Measurements from ENCODE around the gene ADAMTS12.

ADAMTS12 gene

GRCh38 chr5:33733225-33733624 lies 158.6 kb downstream of the ADAMTS12 start:
- no peak overlapping the region for H3K27ac ChIP-seq
- TF ChIP-seq CTCF (conservative IDR thresholded peaks at IDR 0.05) (no peak), ZFX (IDR thresholded peaks at IDR 0.05) (no peak)

- no peak overlapping the region for H3K27ac ChIP-seq
- TF ChIP-seq ZFX (IDR thresholded peaks at IDR 0.05) (no peak), CTCF (conservative IDR thresholded peaks at IDR 0.05) (no peak)
Observed at GRCh38 chr5:33726422-33727165, 165.2 kb downstream of the ADAMTS12 start.

GRCh38 chr5:33725806-33726205 lies 166.0 kb downstream of the ADAMTS12 start:
- no peak for TF ChIP-seq ZFX (IDR thresholded peaks at IDR 0.05)
- no peak for TF ChIP-seq CTCF (conservative IDR thresholded peaks at IDR 0.05)
- no peak overlapping the region for H3K27ac ChIP-seq

GRCh38 chr5:33721491-33722200 lies 170.1 kb downstream of the ADAMTS12 start:
- peak overlapping the region; percentile 49; the same call in 1 of the 2 replicates for H3K27ac ChIP-seq
- no peak for TF ChIP-seq ZFX (IDR thresholded peaks at IDR 0.05)
- TF ChIP-seq CTCF (conservative IDR thresholded peaks at IDR 0.05): no peak

GRCh38 chr5:33720176-33720575 lies 171.6 kb downstream of the ADAMTS12 start:
- no peak overlapping the region for H3K27ac ChIP-seq
- TF ChIP-seq ZFX (IDR thresholded peaks at IDR 0.05): no peak
- no peak for TF ChIP-seq CTCF (conservative IDR thresholded peaks at IDR 0.05)

GRCh38 chr5:33719769-33720168 lies 172.0 kb downstream of the ADAMTS12 start:
- no peak for TF ChIP-seq CTCF (conservative IDR thresholded peaks at IDR 0.05)
- TF ChIP-seq ZFX (IDR thresholded peaks at IDR 0.05): no peak
- H3K27ac ChIP-seq: no peak overlapping the region

- TF ChIP-seq ZFX (IDR thresholded peaks at IDR 0.05) (no peak), CTCF (conservative IDR thresholded peaks at IDR 0.05) (no peak)
- H3K27ac ChIP-seq: no peak overlapping the region
Observed at GRCh38 chr5:33715661-33716060, 176.1 kb downstream of the ADAMTS12 start.
